GM12874 (cell line): ENCODE results near the gene SYTL1.

Source experiments
- CTCF ChIP-seq: IDR thresholded peaks from 2 replicates; pipeline ENCODE4 v1.5.1; 2011; ENCODE audit warnings: low read depth, mild to moderate bottlenecking, control low read depth, low read length, moderate library complexity; ENCODE audit not compliant: insufficient read depth

Gene SYTL1

DNA sequence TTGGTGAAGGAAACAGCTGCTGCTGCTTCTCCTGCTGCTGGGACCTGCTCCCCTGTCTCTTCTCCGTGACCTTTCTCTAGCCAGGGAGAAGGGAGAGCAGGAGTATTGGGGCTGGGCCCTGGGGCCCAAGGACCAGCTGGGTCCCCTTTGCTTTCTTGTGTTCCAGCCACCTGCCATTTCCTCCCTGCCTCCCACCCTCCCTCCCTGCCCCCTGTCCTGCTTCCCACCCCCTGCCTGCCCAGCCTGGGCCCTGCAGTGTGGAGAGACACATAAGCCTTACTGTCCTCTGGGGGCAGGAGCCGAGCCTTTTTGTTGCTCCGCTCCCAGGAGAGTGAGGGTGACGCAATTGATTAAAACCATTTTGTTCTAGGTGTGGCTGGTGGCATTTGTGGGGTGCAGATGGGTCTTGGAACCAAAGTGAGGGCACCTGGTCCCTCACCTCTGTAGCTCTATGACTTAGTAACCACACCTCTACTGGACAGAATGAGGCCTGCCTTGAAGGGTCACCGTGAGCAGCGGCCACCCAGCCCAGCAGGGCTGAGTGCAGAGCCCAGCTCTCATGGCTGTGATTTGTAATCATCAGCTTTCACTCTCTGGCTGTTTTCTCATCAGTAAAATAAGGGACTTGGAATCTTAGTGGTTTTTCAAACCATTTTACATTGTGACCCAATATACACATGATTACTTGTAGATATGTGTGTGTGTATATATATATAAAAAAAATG, 33.8 kb upstream of the SYTL1 start:
- TF ChIP-seq CTCF, result no peak

DNA sequence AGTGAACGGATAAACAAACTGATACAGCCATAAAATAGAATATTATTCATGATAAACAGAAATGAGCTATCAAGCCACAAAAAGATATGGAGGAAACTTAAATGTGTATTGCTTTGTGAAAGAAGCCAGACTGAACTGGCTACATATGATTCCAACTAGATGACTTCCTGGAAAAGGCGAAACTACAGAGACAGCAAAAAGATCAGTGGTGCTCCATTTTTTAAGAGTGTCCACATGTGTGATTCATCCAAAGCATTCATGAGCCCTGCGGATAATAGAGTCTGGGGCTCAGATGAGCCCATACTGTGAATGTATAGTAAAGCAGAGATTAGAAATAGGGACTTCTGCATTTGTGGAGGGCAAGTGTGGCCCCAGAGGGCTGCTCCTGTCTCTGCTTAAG, 27.7 kb upstream of the SYTL1 start:
- TF ChIP-seq CTCF, result no peak

DNA sequence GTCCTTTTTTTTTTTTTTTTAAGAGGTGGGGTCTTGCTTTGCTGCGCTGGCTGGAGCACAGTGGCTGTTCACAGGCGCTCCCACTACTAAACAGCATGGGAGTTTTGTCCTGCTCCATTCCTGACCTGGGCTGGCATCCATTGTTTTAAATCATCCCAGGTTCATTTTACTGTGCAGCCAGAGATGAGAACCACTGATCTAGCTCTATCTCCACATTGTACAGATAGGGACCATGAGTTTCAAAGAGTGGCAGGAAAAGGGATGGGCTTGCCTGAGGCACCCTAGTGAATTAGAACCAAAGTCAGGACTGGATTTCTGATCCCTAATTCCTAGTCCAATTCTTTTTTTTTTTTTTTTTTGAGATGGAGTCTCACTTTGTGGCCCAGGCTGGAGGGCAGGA, 27.1 kb upstream of the SYTL1 start:
- no peak for TF ChIP-seq CTCF

DNA sequence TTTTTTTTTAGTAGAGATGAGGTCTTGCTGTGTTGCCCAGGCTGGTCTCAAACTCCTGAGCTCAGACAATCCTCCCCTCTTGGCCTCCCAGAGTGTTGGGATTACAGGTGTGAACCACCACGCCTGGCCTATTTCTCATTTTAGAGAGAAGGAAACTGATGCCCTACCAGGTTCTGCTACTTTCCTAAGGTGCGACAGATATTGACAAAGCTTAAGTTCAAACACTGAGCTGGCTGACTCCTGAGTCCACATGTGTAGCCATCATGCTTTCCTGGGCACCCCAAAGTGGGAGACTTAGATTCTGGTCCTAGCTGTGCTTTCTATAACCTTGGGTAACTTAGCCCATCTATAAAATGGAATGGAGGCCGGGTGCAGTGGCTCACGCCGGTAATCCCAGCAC, 25.0 kb upstream of the SYTL1 start:
- no peak for TF ChIP-seq CTCF

GRCh38 chr1:27318136-27318535, 23.7 kb upstream of the SYTL1 start:
- TF ChIP-seq CTCF, result no peak

DNA sequence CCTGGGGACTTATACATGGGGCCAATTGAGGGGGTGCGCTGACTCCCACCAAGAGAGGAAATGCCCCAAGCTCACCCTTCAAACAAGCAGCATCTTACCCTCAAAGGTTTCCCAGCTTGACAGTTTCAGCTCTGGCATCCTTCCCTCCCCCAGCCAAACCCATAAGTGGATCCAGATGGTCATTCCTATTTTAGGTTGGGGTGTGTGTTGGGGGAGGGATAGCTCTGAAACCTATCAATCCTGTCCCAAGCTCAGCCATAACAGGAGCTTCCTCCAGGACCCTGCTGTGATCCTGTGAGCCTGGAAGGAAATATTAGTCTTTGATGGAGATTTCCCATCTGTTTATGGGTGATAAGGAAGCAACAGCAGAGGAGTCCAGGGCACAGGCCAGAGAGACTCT, 23.2 kb upstream of the SYTL1 start:
- TF ChIP-seq CTCF, result no peak

DNA sequence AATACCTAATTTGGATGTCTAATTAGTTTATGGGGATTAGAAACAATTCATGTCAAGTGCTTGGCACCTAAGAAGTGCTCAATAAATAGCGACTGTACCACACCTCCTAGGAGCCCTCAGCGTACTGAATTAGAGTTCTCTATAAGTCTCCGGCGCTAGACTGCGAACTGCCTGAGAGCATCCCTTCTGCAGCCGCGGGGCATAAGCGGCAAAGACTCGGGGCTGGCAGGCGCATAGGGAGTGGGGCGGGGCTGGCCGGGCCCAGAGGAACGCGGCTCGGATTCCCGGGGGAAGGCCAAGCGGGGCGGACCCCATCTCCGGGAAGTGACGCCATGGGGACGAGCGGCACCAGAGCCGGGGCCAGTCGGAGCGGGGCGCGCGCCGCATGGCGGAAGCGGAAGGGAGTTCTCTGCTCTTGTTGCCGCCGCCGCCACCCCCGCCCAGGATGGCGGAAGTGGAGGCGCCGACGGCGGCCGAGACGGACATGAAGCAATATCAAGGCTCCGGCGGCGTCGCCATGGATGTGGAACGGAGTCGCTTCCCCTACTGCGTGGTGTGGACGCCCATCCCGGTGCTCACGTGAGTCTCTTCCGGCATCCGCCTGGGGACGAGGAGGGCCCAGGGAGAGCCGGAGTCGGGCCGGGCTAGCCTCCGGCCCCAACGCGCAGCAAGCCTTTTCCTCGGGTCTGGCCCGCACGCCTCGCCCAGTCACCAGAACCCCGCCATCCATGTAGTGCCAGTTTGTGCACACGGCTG, 19.8 kb upstream of the SYTL1 start, which contains the start of gene TMEM222:
Gene TMEM222 (plus strand): TSS at position 351 of the 756 bp plus-strand sequence. CDS start 35 bp downstream, at position 386.
- TF ChIP-seq CTCF, result no peak
